HG02678 (cell line): Measurements from ENCODE around the gene TAS1R1.
A peak's percentile ranks its signal among the peaks of the same experiment; 100 is the strongest.

Experiments used
- ATAC-seq: cut with Tn5 transposase; IDR thresholded peaks from one replicate; pipeline ENCODE4 v1.9.1; 2021; ENCODE audit warnings: mild to moderate bottlenecking, moderate library complexity; ENCODE audit not compliant: unreplicated experiment

Gene TAS1R1

GRCh38 chr1:6601923-6602668 is 47.0 kb downstream of the TAS1R1 start:
- peak; percentile 6 for ATAC-seq

GRCh38 chr1:6602669-6603237 is 47.6 kb downstream of the TAS1R1 start, which contains the start of gene KLHL21:
TSS of gene KLHL21 (minus strand) at chr1:6602869. CDS start at chr1:6602817, 52 bp downstream.
- ATAC-seq, result peak; percentile 62

- peak; percentile 14 for ATAC-seq
Observed at GRCh38 chr1:6603238-6603914, 48.3 kb downstream of the TAS1R1 start.

GRCh38 chr1:6603915-6604558 is 48.9 kb downstream of the TAS1R1 start:
- ATAC-seq, result no peak

GRCh38 chr1:6612641-6613360 is 57.7 kb downstream of the TAS1R1 start:
- ATAC-seq, result peak; percentile 31

- peak; percentile 94 for ATAC-seq
Observed at GRCh38 chr1:6613361-6614018, 58.4 kb downstream of the TAS1R1 start, which contains the start of gene PHF13. TSS of gene PHF13 (plus strand) at chr1:6613731. CDS start at chr1:6614067, 336 bp downstream.

GRCh38 chr1:6614019-6614928 is 59.2 kb downstream of the TAS1R1 start:
- no peak for ATAC-seq

- no peak for ATAC-seq
Observed at GRCh38 chr1:6614929-6615785, 60.0 kb downstream of the TAS1R1 start.

- ATAC-seq, result no peak
Observed at GRCh38 chr1:6619045-6619444, 63.9 kb downstream of the TAS1R1 start.

GRCh38 chr1:6621429-6622391 is 66.6 kb downstream of the TAS1R1 start:
- no peak for ATAC-seq

GRCh38 chr1:6622396-6623152 is 67.5 kb downstream of the TAS1R1 start:
- no peak for ATAC-seq

- no peak for ATAC-seq
Observed at GRCh38 chr1:6623269-6623965, 68.3 kb downstream of the TAS1R1 start.

- peak; percentile 85 for ATAC-seq
Observed at GRCh38 chr1:6624710-6625583, 69.8 kb downstream of the TAS1R1 start, which contains the start of gene THAP3. TSS of gene THAP3 (plus strand) at chr1:6624868. CDS start at chr1:6625219, 351 bp downstream.

- ATAC-seq, result peak; percentile 22
Observed at GRCh38 chr1:6625584-6626149, 70.6 kb downstream of the TAS1R1 start.
